Gastroesophageal sphincter (tissue), 3 donors: ENCODE results near the gene SLC25A44.

Source experiments
- CTCF ChIP-seq, 4 experiments: fragments of 200-600 bp in 2 of 4; fragments of 450-650 bp in 2 of 4; sonication (generic) in 1 of 4; IDR thresholded peaks; one replicate each; pipeline ENCODE4 v1.5.1; 2017 to 2019; ENCODE audit warnings: antibody characterized with exemption in 4 of 4, mild to moderate bottlenecking in 2 of 4, moderate library complexity in 2 of 4
- EP300 ChIP-seq: sonication (generic); formaldehyde crosslinking; IDR thresholded peaks from one replicate; pipeline ENCODE4 v1.6.1; 2017; ENCODE audit warnings: antibody characterized with exemption, mild to moderate bottlenecking
- POLR2A ChIP-seq, 2 donors: fragments of 450-650 bp; IDR thresholded peaks; one replicate each; pipeline ENCODE4 v1.6.1; 2017; ENCODE audit warnings: antibody characterized with exemption in 2 of 2, mild to moderate bottlenecking in 2 of 2, moderate library complexity in 1 of 2
- POLR2AphosphoS5 ChIP-seq: sonication (generic); formaldehyde crosslinking; IDR thresholded peaks from one replicate; pipeline ENCODE4 v1.6.1; 2017; ENCODE audit warnings: antibody characterized with exemption

- no peak for TF ChIP-seq CTCF (IDR thresholded peaks at IDR 0.05)
- no peak for TF ChIP-seq POLR2AphosphoS5
- no peak for TF ChIP-seq POLR2A (IDR thresholded peaks at IDR 0.05)
- no peak for TF ChIP-seq EP300
These were observed 38.4 kb downstream of the SLC25A44 start for GRCh38 chr1:156232201-156232894.
